ENCODE results near the gene FLII.

Gene FLII

GRCh38 chr17:18228176-18228682 lies 30.3 kb downstream of the FLII start:
- no peak overlapping the region for H3K4me3 ChIP-seq (ENCODE audit: low read length)
- no peak for TF ChIP-seq CTCF (conservative IDR thresholded peaks at IDR 0.05; ENCODE audit: low read length)
- no peak for DNase-seq (ENCODE audit: low read depth)

- no peak overlapping the region for H3K4me3 ChIP-seq (ENCODE audit: low read length)
- TF ChIP-seq CTCF (conservative IDR thresholded peaks at IDR 0.05; ENCODE audit: low read length): no peak
- DNase-seq (ENCODE audit: low read depth): no peak
Observed at GRCh38 chr17:18227635-18228034, 30.9 kb downstream of the FLII start.

GRCh38 chr17:18226284-18226945 lies 32.1 kb downstream of the FLII start:
- no peak for DNase-seq (ENCODE audit: low read depth)
- peak overlapping the region; percentile 90 for H3K4me3 ChIP-seq (ENCODE audit: low read length)
- no peak for TF ChIP-seq CTCF (conservative IDR thresholded peaks at IDR 0.05; ENCODE audit: low read length)

GRCh38 chr17:18225642-18226283 lies 32.8 kb downstream of the FLII start:
- H3K4me3 ChIP-seq (ENCODE audit: low read length): peak overlapping the region; percentile 90
- no peak for TF ChIP-seq CTCF (conservative IDR thresholded peaks at IDR 0.05; ENCODE audit: low read length)
- no peak for DNase-seq (ENCODE audit: low read depth)

GRCh38 chr17:18225121-18225641 lies 33.4 kb downstream of the FLII start, which contains the start of gene LLGL1:
Gene LLGL1 (plus strand): TSS chr17:18225635. CDS start chr17:18225683, 48 bp downstream.
- no peak for TF ChIP-seq CTCF (conservative IDR thresholded peaks at IDR 0.05; ENCODE audit: low read length)
- peak within 1 kb of the TSS; percentile 90 for H3K4me3 ChIP-seq (ENCODE audit: low read length)
- DNase-seq (ENCODE audit: low read depth): peak; percentile 94

- peak overlapping the region; percentile 59 for H3K4me3 ChIP-seq (ENCODE audit: low read length)
- no peak for DNase-seq (ENCODE audit: low read depth)
- TF ChIP-seq CTCF (conservative IDR thresholded peaks at IDR 0.05; ENCODE audit: low read length): no peak
Observed at GRCh38 chr17:18224387-18225120, 34.0 kb downstream of the FLII start.
